ENCODE results near the gene CD55.

The CD55 gene, protein sequence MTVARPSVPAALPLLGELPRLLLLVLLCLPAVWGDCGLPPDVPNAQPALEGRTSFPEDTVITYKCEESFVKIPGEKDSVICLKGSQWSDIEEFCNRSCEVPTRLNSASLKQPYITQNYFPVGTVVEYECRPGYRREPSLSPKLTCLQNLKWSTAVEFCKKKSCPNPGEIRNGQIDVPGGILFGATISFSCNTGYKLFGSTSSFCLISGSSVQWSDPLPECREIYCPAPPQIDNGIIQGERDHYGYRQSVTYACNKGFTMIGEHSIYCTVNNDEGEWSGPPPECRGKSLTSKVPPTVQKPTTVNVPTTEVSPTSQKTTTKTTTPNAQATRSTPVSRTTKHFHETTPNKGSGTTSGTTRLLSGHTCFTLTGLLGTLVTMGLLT

GRCh38 chr1:207321079-207321789 is at the start of gene CD55:
TSS of gene CD55 (plus strand) at chr1:207321678. CDS start at chr1:207321766, 88 bp downstream.
- DNase-seq (ENCODE audit: low read depth in 2 of 2) = peak; percentile 98

DNA sequence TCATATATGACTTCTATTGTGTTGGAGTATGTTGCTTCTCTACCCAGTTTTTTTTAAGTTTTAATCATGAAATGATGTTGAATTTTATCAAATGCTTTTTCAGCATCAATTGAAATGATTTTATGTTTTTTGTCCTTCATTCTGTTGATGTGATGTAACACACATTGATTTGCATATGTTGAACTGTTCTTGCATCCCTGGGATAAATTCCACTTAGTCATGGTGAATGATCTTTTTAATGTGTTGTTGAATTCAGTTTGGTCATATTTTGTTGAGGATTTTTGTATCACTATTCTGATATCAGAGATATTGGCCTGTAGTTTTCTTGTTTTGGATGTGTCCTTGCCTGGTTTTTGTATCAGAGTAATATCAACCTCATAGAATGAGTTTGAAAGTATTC is 46.6 kb upstream of the CD55 start:
- no peak for DNase-seq (ENCODE audit: low read depth in 2 of 2)

GRCh38 chr1:207276465-207276864 is 45.0 kb upstream of the CD55 start:
- DNase-seq (ENCODE audit: low read depth in 2 of 2) = no peak

DNA sequence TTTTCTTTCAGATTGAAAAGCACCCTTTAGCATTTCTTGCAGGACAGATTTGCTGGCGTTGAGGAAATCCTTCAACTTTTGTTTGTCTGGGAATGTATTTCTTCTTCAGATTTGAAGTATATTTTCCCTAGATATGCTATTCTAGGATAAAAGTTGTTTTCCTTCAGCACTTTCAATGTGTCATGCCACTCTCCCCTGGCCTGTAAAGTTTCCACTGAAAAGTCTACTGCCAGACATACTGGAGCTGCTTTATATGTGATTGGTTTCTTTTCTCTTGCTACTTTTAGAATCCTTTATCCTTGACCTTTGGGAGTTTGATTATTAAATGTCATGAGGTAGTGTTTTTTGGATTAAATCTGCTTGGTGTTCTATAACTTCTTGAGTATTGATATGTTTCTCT is 44.2 kb upstream of the CD55 start:
- DNase-seq (ENCODE audit: low read depth in 2 of 2) = no peak

- DNase-seq (ENCODE audit: low read depth in 2 of 2) = no peak
Observed at GRCh38 chr1:207279652-207280051, 41.8 kb upstream of the CD55 start.

DNA sequence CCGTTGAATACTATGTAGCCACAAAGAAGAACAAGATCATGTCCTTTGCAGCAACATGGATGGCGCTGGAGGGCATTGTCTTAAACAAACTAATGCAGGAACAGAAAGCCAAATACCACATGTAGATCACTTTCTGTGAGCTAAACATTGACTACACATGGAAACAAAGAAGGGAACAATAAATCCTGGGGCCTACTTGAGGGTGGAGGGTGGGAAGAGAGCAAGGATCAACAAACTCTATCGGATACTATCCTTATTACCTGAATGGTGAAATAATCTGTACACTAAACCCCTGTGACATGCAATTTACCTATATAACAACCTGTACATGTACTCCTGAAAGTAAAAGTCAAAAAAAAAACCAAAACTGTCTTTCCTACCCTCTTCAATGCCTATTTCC is 40.8 kb upstream of the CD55 start:
- no peak for DNase-seq (ENCODE audit: low read depth in 2 of 2)

GRCh38 chr1:207282058-207282457 is 39.4 kb upstream of the CD55 start:
- DNase-seq (ENCODE audit: low read depth in 2 of 2) = no peak

DNA sequence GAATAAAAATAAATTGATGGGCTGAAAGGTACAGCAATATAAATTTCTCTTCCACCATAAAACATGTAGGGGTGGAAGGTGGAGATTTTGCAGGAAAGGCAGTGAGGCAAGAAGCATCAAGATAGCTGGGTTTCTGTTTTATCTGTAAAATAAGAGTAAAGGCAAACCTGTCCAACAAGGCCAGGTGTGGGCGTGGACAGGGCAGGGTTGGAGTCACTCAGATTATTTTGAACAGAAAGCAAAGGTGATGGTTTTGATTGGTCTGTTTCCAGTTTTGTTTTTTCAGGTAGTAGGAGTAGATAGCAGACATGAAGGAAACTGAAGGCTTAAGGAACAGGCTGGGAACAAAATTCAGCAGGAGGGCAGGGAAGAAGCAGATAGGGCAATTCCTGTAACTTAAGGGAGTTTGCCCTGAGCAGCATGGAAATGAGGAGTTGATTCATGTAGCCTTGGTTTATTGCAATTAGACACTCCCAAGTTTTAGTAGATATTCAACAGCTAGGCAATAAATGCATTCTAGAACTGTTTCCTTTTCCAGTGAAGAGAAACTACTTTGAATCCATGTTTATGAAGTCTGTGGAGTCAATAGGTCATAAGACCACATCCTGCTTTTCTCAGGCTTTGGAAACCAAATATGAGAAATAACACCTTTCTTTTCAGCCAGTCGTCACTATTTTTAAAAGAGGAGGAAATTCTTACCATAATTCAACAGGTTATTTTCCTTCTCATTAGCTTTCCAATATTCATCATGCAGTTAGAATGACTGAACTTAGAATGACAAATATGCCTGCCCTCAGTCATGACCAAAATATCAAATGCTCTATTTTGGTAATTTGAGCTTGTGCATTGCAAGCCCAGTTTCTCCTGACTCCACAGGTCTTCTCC is 38.7 kb upstream of the CD55 start:
- DNase-seq (ENCODE audit: low read depth in 2 of 2) = no peak

GRCh38 chr1:207283421-207283820 is 38.1 kb upstream of the CD55 start:
- DNase-seq (ENCODE audit: low read depth in 2 of 2) = no peak

GRCh38 chr1:207284209-207284897 is 37.1 kb upstream of the CD55 start:
- DNase-seq (ENCODE audit: low read depth in 2 of 2) = no peak

DNA sequence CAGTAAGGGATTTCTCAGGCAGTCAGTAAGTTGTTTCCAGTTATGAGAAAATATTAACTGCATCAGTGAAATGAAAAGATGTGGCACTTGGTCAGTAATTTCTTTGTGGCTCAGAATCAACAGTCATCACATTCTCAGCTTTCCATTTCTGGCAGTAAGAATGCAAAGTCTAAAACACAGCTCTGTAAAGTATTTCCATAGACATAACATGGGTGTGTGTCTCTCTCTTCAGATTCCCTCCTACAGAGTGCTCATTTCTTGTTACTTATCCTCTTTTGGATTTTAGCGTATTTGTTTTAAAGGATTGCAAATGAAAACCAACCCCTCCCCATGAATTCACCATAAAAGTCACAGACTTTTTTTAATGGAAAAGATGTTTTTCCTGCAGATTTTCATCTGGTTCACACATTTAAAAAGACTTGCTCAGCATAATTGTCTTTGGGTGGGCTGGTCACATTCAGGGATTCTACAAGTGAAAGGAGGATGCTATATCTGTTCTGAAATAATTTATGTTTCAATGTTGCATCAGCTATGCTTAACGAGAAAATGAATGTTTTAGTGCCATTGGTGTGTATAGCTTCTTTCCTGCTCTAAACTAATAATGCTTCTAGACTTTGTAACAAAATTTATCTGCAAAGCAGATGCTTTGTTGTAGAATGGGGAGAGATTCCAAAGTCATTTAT is 34.6 kb upstream of the CD55 start:
- no peak for DNase-seq (ENCODE audit: low read depth in 2 of 2)

DNA sequence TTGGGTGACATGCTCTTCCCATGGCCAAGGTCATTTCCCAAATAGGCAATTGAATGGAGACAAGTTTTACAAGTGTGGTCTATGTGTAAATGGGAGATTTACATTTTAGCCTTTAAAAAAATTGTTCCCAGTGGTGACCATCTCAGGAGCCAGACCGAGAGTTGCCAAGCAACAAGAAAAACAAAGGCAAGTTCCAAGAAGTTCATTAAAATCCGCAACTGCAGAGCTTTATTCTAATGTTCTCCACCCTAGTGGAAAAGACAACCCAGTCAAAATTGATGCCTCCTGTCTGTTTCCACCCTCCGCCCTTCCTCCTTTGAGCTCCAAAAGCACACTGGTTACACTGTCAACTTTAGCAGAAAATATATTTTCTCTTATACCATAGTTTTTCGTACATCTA is 33.2 kb upstream of the CD55 start:
- DNase-seq (ENCODE audit: low read depth in 2 of 2) = no peak

DNA sequence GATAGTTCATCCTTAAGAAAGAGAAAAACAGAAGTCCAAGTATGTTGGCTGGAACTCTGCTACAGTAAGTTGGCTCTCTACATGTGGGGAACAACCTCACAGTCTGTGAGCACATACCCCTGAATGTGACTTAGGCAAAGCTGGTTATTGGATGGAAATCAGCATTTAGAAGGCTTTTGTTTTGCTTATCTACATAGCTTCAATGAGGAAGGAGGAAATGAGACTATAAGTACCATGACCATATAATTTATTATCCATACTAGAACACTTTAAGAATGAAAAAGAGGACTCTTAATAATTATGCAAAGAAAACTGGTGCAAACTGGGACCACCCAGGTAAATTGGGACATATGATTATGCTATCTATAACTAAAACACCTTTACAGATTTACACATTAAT is 31.7 kb upstream of the CD55 start:
- no peak for DNase-seq (ENCODE audit: low read depth in 2 of 2)

- DNase-seq (ENCODE audit: low read depth in 2 of 2) = no peak
Observed at GRCh38 chr1:207291723-207292122, 29.8 kb upstream of the CD55 start.

- DNase-seq (ENCODE audit: low read depth in 2 of 2) = no peak
Observed at GRCh38 chr1:207298186-207298585, 23.3 kb upstream of the CD55 start.

DNA sequence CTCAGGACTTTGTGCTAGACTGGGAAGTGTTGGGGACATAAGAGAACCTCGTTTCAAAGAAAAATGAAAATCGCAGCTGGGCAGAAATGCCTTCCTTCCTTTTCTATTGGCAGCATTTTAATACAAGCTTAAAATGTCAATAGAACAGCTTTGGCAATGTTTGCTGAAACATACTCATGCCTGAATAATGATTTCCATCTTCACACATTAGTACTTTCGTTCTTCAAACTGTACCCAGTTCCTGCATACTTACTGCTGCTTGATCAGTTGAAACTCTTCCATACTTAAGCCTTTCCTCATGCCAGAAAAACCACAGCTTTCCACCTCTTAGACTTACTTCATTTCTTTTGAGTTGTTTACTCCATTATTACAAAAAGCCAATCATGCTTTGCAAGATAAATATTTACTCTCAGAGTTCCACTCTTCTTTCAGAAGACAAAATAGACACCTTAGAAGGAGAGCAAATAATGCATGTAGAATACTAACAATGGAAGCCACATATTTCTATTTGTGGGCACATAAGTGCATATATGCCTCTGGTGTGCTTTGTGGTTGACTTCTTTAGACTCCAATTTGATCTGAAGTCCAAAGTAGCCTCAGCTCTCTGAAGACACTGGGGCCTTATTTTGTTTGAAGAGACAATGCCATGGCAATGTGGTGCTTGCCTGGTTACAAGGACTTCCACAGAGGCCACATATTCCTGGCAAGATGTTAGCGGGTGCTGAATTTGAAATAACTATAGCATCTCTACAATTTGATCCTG is 22.7 kb upstream of the CD55 start:
- no peak for DNase-seq (ENCODE audit: low read depth in 2 of 2)

- no peak for DNase-seq (ENCODE audit: low read depth in 2 of 2)
Observed at GRCh38 chr1:207300970-207301369, 20.5 kb upstream of the CD55 start.

- no peak for DNase-seq (ENCODE audit: low read depth in 2 of 2)
Observed at GRCh38 chr1:207302618-207303393, 18.7 kb upstream of the CD55 start.

GRCh38 chr1:207304710-207305488 is 16.6 kb upstream of the CD55 start:
- DNase-seq (ENCODE audit: low read depth in 2 of 2) = no peak

Data from stimulated activated CD8-positive, alpha-beta memory T cell treated with anti-CD3 and anti-CD28 coated beads, Interleukin-15, amount 100 ng/mL, for 48 hours (primary cell).